CD14-positive monocyte (primary cell): ENCODE results near the gene FAM193A. TPM values are rescaled to one million over a fixed set of nuclear protein-coding genes. Genes with fewer than 3 reads are reported as not detected.

Experiments
- DNase-seq, 3 donors: peaks; one replicate each; pipeline ENCODE4 v3.0.0-alpha.2; 2011 to 2022
- H2AFZ ChIP-seq: 2 replicates; pipeline ENCODE4 v1.6.0; 2012; ENCODE audit warnings: mild to moderate bottlenecking, low read depth, low read length, inconsistent platforms; ENCODE audit not compliant: insufficient read depth, poor library complexity, severe bottlenecking
- H3K27ac ChIP-seq, 2 donors: 1 replicate in 1 of 2; 2 replicates in 1 of 2; pipeline ENCODE4 v1.5.1; 2012 to 2013; ENCODE audit warnings: low read length in 2 of 2, control low read depth in 1 of 2, inconsistent platforms in 1 of 2, low read depth in 1 of 2, mild to moderate bottlenecking in 1 of 2
- H3K27me3 ChIP-seq, 2 donors: one replicate each; pipeline versions ENCODE4 v1.6.0 to v1.6.1; 2011 to 2013; ENCODE audit warnings: low read length in 2 of 2; ENCODE audit not compliant: control insufficient read depth in 2 of 2, insufficient read depth in 2 of 2
- H3K36me3 ChIP-seq, 2 donors: replicated peaks in 1 of 2; 1 replicate in 1 of 2; 2 replicates in 1 of 2; pipeline versions ENCODE4 v1.5.1 to v1.6.1; 2012 to 2013; ENCODE audit warnings: low read length in 2 of 2, control low read depth in 1 of 2, inconsistent platforms in 1 of 2, mild to moderate bottlenecking in 1 of 2; ENCODE audit not compliant: insufficient read depth in 2 of 2, control insufficient read depth in 1 of 2
- H3K4me1 ChIP-seq, 2 donors: 1 replicate in 1 of 2; 2 replicates in 1 of 2; pipeline versions ENCODE4 v1.5.1 to v1.6.1; 2012 to 2013; ENCODE audit warnings: low read length in 2 of 2, control low read depth in 1 of 2, inconsistent platforms in 1 of 2, mild to moderate bottlenecking in 1 of 2, moderate library complexity in 1 of 2; ENCODE audit not compliant: insufficient read depth in 2 of 2, control insufficient read depth in 1 of 2
- H3K4me2 ChIP-seq: replicated peaks from 2 replicates; pipeline ENCODE3; 2012; ENCODE audit warnings: low read length, moderate library complexity, mild to moderate bottlenecking; ENCODE audit not compliant: poor library complexity, severe bottlenecking; ENCODE audit errors: extremely low read depth
- H3K4me3 ChIP-seq, 3 experiments: fragments of 200-600 bp in 1 of 3; sonication (generic) in 1 of 3; replicated peaks in 1 of 3; 1 replicate in 2 of 3; 2 replicates in 1 of 3; pipeline ENCODE4 v1.5.1; 2011 to 2013; ENCODE audit warnings: low read length in 3 of 3, mild to moderate bottlenecking in 3 of 3, control low read depth in 2 of 3, low read depth in 2 of 3, inconsistent platforms in 1 of 3, moderate library complexity in 1 of 3
- H3K79me2 ChIP-seq: 2 replicates; pipeline ENCODE4 v1.6.0; 2012; ENCODE audit warnings: mild to moderate bottlenecking, control low read depth, inconsistent platforms, low read length, moderate library complexity; ENCODE audit not compliant: insufficient read depth
- H3K9ac ChIP-seq: 2 replicates; pipeline ENCODE4 v1.6.0; 2017; ENCODE audit warnings: low read length, mild to moderate bottlenecking; ENCODE audit not compliant: insufficient read depth, poor library complexity, severe bottlenecking
- H3K9me3 ChIP-seq, 2 donors: replicated peaks in 1 of 2; 1 replicate in 1 of 2; 2 replicates in 1 of 2; pipeline versions ENCODE4 v1.5.1 to v1.6.1; 2012 to 2013; ENCODE audit warnings: low read length in 2 of 2, control low read depth in 1 of 2; ENCODE audit not compliant: control insufficient read depth in 1 of 2, insufficient read depth in 1 of 2
- H4K20me1 ChIP-seq: 2 replicates; pipeline ENCODE4 v1.6.0; 2012; ENCODE audit warnings: mild to moderate bottlenecking, low read length, control low read depth, moderate library complexity; ENCODE audit not compliant: insufficient read depth
- H3K27ac Mint-ChIP-seq, 7 donors: one replicate each; pipeline ENCODE4 v1.8.0; 2020; ENCODE audit warnings: mild to moderate bottlenecking in 7 of 7, mixed read lengths in 7 of 7, moderate library complexity in 6 of 7, inconsistent platforms in 2 of 7
- H3K27me3 Mint-ChIP-seq, 3 donors: one replicate each; pipeline ENCODE4 v1.8.0; 2021 to 2022; ENCODE audit warnings: low read depth in 3 of 3, mild to moderate bottlenecking in 3 of 3, mixed read lengths in 3 of 3, moderate library complexity in 3 of 3, inconsistent platforms in 1 of 3
- H3K36me3 Mint-ChIP-seq, 2 donors: one replicate each; pipeline ENCODE4 v1.8.0; 2020; ENCODE audit warnings: mixed read lengths in 2 of 2, inconsistent platforms in 1 of 2, mild to moderate bottlenecking in 1 of 2
- H3K4me1 Mint-ChIP-seq: one replicate; pipeline ENCODE4 v1.8.0; 2020; ENCODE audit warnings: mild to moderate bottlenecking, mixed read lengths
- H3K4me3 Mint-ChIP-seq, 2 donors: one replicate each; pipeline ENCODE4 v1.8.0; 2020; ENCODE audit warnings: mild to moderate bottlenecking in 2 of 2, mixed read lengths in 2 of 2, moderate library complexity in 1 of 2
- H3K9me3 Mint-ChIP-seq, 7 donors: one replicate each; pipeline ENCODE4 v1.8.0; 2020 to 2022; ENCODE audit warnings: mixed read lengths in 7 of 7, mild to moderate bottlenecking in 6 of 7, moderate library complexity in 6 of 7, inconsistent platforms in 2 of 7
- WGBS: methylation state at CpG from one replicate; pipeline ENCODE4 v1.1.5; 2013; ENCODE audit warnings: missing lambda C conversion rate; ENCODE audit not compliant: insufficient coverage; 5-methylcytosine and 5-hydroxymethylcytosine counted together
- intact Hi-C, 2 donors: fragments of 100-400 bp; cut with micrococcal nuclease; formaldehyde crosslinking; loops; one replicate each; pipeline versions ENCODE4 v1.15.0 to v1.15.1; 2023
- polyA plus RNA-seq, 3 donors: library from polyadenylated mRNA; depleted of rRNA in 1 of 3; unstranded in 2 of 3; stranded (reverse) in 1 of 3; fragments of 300-500 nt in 2 of 3; fragments of >200 nt in 1 of 3; fragmentation: Illumina TruSeq in 2 of 3; gene quantifications; 1 replicate in 2 of 3; 2 replicates in 1 of 3; pipeline ENCODE4 v1.2.3, GENCODE V29; 2012 to 2021
- TF ChIP-seq, protein P1 (sequence below): fragments of 200-600 bp; IDR thresholded peaks from one replicate; pipeline ENCODE4 v1.8.0; 2022; ENCODE audit warnings: antibody characterized with exemption, mild to moderate bottlenecking

Gene FAM193A
- polyA plus RNA-seq, 3 donors = 0.66 to 11.8 (median 0.82) TPM

- Histone ChIP-seq H2AFZ (no peak overlapping the region), H3K79me2 (peaks cover 74% of the 10 kb centered on the region)
- peak overlapping the region; percentile 70 to 76 for H3K4me3 Mint-ChIP-seq
These were observed 39.1 kb upstream of the FAM193A start for GRCh38 chr4:2497324-2497723.

GRCh38 chr4:2497931-2498330, 38.5 kb upstream of the FAM193A start:
- H3K4me3 Mint-ChIP-seq = peak overlapping the region; percentile 70 to 76
- WGBS = 8% methylated on average over 6 of the region's 9 CpGs

More at GRCh38 chr4:2497324-2497723, 39.1 kb upstream of the FAM193A start:
- H3K4me1 Mint-ChIP-seq = peaks cover 30% of the 10 kb centered on the region
- Histone ChIP-seq H3K4me3 (peak overlapping the region in 1 of 3 experiments; percentile 44), H3K4me2 (peak overlapping the region; percentile 28), H3K36me3 (peaks cover 36 to 81% of the 10 kb centered on the region in 2 donors), H3K9ac (no peak overlapping the region), H3K27ac (peak overlapping the region; percentile 62 to 72), H3K9me3 (no peaks in the 10 kb centered on the region), H3K27me3 (no peaks in the 10 kb centered on the region), H3K4me1 (peaks cover 18 to 20% of the 10 kb centered on the region in 2 donors), H4K20me1 (peaks cover 67% of the 10 kb centered on the region)
- peaks cover 0 to 2% (median 0%) of the 10 kb centered on the region in 7 donors for H3K9me3 Mint-ChIP-seq
- TF ChIP-seq, protein P1, sequence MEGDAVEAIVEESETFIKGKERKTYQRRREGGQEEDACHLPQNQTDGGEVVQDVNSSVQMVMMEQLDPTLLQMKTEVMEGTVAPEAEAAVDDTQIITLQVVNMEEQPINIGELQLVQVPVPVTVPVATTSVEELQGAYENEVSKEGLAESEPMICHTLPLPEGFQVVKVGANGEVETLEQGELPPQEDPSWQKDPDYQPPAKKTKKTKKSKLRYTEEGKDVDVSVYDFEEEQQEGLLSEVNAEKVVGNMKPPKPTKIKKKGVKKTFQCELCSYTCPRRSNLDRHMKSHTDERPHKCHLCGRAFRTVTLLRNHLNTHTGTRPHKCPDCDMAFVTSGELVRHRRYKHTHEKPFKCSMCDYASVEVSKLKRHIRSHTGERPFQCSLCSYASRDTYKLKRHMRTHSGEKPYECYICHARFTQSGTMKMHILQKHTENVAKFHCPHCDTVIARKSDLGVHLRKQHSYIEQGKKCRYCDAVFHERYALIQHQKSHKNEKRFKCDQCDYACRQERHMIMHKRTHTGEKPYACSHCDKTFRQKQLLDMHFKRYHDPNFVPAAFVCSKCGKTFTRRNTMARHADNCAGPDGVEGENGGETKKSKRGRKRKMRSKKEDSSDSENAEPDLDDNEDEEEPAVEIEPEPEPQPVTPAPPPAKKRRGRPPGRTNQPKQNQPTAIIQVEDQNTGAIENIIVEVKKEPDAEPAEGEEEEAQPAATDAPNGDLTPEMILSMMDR = no peak
- H3K27me3 Mint-ChIP-seq = peaks cover 0 to 5% (median 1%) of the 10 kb centered on the region in 3 donors
- WGBS = no CpG with 5 or more reads among the region's 4 CpGs
- intact Hi-C loops = loop anchor here in 1 of 2 donors (5.0 kb wide), 1 partner anchor 35 kb away; no protein-coding TSS in a partner anchor
- peaks cover 63 to 95% of the 10 kb centered on the region in 2 donors for H3K36me3 Mint-ChIP-seq
- no peak for DNase-seq
- H3K27ac Mint-ChIP-seq = peak overlapping the region; percentile 87 to 95 (median 94)

More at GRCh38 chr4:2497931-2498330, 38.5 kb upstream of the FAM193A start:
- Mint-ChIP-seq H3K27ac (peak overlapping the region; percentile 87 to 95 (median 94)), H3K9me3 (peaks cover 0 to 2% (median 0%) of the 10 kb centered on the region in 7 donors), H3K27me3 (peaks cover 0 to 5% (median 1%) of the 10 kb centered on the region in 3 donors), H3K36me3 (peaks cover 57 to 95% of the 10 kb centered on the region in 2 donors), H3K4me1 (peaks cover 29% of the 10 kb centered on the region)
- Histone ChIP-seq H3K4me2 (peak overlapping the region; percentile 28), H3K27ac (peak overlapping the region; percentile 62 to 72), H4K20me1 (peaks cover 63% of the 10 kb centered on the region), H3K79me2 (peaks cover 69% of the 10 kb centered on the region), H3K9ac (no peak overlapping the region), H3K4me1 (peaks cover 18 to 20% of the 10 kb centered on the region in 2 donors), H2AFZ (no peak overlapping the region), H3K4me3 (peak overlapping the region in 1 of 3 experiments; percentile 44), H3K36me3 (peaks cover 31 to 77% of the 10 kb centered on the region in 2 donors), H3K27me3 (no peaks in the 10 kb centered on the region), H3K9me3 (no peaks in the 10 kb centered on the region)
- TF ChIP-seq, protein P1 = no peak
- intact Hi-C loops = loop anchor here in 1 of 2 donors (5.0 kb wide), 1 partner anchor 36 kb away; no protein-coding TSS in a partner anchor
- peak; percentile 82 to 86 (median 84) for DNase-seq
